ENCODE data around the gene ISG20.

DNA sequence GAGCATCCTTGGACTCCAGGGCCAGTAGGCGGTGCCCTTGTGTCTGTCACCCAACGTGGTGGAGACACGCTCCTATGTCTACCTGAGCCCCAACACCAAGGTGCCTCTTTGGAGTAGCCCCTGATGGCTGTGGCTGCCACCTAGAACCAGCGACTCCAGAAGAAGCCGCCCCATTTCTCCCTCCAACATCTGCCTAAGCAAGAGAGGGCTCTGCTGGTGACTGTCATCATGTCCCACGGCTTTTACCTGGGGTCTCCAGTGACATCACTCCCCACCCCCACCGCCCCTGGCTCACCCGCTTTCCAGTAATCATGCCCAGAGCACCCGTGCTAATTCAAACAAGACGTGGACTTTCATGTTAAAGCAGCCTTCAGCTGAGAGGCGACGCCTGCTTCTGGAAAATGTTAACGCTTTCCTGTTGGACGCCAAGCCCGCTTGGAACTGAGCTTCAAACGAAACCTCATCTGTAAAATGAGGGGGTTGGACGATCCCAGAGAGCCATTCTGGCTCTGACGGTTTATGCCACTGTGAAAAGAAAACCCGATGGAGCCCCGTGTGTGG, 57.0 kb downstream of the ISG20 start:
- TF ChIP-seq, protein P1, sequence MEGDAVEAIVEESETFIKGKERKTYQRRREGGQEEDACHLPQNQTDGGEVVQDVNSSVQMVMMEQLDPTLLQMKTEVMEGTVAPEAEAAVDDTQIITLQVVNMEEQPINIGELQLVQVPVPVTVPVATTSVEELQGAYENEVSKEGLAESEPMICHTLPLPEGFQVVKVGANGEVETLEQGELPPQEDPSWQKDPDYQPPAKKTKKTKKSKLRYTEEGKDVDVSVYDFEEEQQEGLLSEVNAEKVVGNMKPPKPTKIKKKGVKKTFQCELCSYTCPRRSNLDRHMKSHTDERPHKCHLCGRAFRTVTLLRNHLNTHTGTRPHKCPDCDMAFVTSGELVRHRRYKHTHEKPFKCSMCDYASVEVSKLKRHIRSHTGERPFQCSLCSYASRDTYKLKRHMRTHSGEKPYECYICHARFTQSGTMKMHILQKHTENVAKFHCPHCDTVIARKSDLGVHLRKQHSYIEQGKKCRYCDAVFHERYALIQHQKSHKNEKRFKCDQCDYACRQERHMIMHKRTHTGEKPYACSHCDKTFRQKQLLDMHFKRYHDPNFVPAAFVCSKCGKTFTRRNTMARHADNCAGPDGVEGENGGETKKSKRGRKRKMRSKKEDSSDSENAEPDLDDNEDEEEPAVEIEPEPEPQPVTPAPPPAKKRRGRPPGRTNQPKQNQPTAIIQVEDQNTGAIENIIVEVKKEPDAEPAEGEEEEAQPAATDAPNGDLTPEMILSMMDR (IDR thresholded peaks at IDR 0.05): no peak
- TF ChIP-seq POLR2A (IDR thresholded peaks at IDR 0.05): no peak
